Lower lobe of right lung (tissue), 2 donors: Measurements from ENCODE around the gene ALDH1A1. TPM values are rescaled to one million over a fixed set of nuclear protein-coding genes. Genes with fewer than 3 reads are reported as not detected.

Experiments
- ATAC-seq, 2 donors: fragments of 200-7000 bp; cut with Tn5 transposase; one replicate each; pipeline ENCODE4 v1.9.1; 2020 to 2022; ENCODE audit warnings: mild to moderate bottlenecking in 2 of 2, moderate library complexity in 2 of 2
- DNase-seq: peaks from one replicate; pipeline ENCODE4 v3.0.0-alpha.2; 2020
- H3K27ac ChIP-seq: fragments of 200-600 bp; one replicate; pipeline ENCODE4 v1.8.0; 2022
- H3K27me3 ChIP-seq: fragments of 200-600 bp; one replicate; pipeline ENCODE4 v1.8.0; 2022; ENCODE audit warnings: low read depth
- H3K36me3 ChIP-seq: fragments of 200-600 bp; one replicate; pipeline ENCODE4 v1.8.0; 2022; ENCODE audit warnings: mild to moderate bottlenecking
- H3K4me1 ChIP-seq: fragments of 200-600 bp; one replicate; pipeline ENCODE4 v1.8.0; 2022
- H3K4me3 ChIP-seq: fragments of 200-600 bp; one replicate; pipeline ENCODE4 v1.8.0; 2022; ENCODE audit warnings: mild to moderate bottlenecking
- H3K9me3 ChIP-seq: fragments of 200-600 bp; one replicate; pipeline ENCODE4 v1.8.0; 2022
- intact Hi-C: fragments of 100-400 bp; cut with DNase I; formaldehyde crosslinking; loops from one replicate; pipeline ENCODE4 v1.11.0; 2022
- total RNA-seq: library from RNA; stranded (reverse); fragmentation: NEBNext Ultra II Directional; extraction: Animal tissue kit (Norgen Biotek cat#: 25700); gene quantifications from one replicate; pipeline ENCODE4 v1.2.1, GENCODE V29; 2021
- TF ChIP-seq, protein P1 (sequence below): fragments of 200-600 bp; IDR thresholded peaks from one replicate; pipeline ENCODE4 v1.8.0; 2022; ENCODE audit warnings: antibody characterized with exemption, mild to moderate bottlenecking
- donor health status: DM: no; HTN: yes; CAD: no; lungs with severe emphysema.

The ALDH1A1 gene
- total RNA-seq, 1 donor from 2014 or later, result 238 TPM

DNA sequence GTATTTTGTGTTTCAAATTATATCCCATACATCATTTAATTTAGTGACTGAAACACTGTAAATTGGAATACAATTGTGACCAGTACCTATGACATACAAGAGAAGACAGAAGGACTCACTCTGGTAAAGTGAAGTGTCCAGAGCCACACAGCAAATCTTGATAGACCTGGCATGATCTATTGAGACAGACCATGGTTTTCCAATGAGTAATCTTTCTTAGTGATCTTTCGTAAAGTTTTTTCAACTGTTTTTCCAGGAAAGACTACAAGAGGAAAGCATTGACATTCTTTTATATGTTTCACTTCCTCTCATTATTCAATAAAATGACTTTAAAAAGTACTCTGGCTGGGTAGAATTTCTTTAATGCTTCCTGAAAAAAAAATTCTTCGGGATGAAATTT is 43.3 kb upstream of the ALDH1A1 start:
- DNase-seq, result no peak
- Histone ChIP-seq H3K27ac (no peak overlapping the region), H3K4me3 (no peak overlapping the region), H3K27me3 (no peaks in the 10 kb centered on the region), H3K36me3 (no peaks in the 10 kb centered on the region), H3K4me1 (no peaks in the 10 kb centered on the region), H3K9me3 (no peaks in the 10 kb centered on the region)
- TF ChIP-seq, protein P1, sequence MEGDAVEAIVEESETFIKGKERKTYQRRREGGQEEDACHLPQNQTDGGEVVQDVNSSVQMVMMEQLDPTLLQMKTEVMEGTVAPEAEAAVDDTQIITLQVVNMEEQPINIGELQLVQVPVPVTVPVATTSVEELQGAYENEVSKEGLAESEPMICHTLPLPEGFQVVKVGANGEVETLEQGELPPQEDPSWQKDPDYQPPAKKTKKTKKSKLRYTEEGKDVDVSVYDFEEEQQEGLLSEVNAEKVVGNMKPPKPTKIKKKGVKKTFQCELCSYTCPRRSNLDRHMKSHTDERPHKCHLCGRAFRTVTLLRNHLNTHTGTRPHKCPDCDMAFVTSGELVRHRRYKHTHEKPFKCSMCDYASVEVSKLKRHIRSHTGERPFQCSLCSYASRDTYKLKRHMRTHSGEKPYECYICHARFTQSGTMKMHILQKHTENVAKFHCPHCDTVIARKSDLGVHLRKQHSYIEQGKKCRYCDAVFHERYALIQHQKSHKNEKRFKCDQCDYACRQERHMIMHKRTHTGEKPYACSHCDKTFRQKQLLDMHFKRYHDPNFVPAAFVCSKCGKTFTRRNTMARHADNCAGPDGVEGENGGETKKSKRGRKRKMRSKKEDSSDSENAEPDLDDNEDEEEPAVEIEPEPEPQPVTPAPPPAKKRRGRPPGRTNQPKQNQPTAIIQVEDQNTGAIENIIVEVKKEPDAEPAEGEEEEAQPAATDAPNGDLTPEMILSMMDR, result no peak
- peak in 1 of 2 donors; percentile 52 for ATAC-seq
- intact Hi-C loops, result no loop called here

DNA sequence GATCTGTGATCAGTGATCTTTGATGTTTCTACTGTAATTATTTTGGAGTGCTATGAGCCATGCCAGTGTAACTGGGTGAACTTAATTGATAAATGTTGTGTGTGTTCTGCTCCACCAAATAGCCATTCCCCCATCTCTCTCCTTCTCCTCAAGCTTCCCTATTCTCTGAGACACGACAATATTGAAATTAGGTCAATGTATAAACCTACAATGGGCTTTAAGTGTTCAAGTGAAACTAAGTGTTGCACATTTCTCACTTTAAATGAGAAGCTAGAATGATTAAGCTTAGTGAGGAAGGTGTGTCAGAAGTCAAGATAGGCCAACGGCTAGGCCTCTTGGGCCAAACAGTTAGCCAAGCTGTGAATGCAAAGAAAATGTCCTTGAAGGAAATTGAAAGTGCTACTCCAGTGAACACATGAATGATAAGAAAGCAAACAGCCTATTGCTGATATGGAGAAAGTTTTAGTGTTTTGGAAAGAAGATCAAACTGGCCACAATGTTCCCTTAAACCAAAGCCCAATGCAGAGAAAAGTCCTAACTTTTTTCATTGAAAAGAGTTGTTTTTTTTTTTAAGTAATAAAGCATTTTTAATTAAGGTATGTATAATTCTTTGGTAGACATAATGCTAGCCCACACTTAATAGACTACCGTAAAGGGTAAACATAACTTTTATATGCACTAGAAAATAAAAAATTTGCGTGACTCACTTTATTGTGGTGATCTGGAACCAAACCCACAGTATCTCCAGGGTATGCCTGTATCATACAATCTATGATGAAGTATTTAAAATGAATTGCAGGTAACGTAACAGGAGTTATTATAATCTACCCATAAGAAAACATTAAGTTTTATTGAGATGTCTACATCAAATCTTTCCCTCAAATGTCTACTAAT is 42.5 kb upstream of the ALDH1A1 start:
- DNase-seq (no peak), ATAC-seq (peak in 1 of 2 donors; percentile 18)
- Histone ChIP-seq H3K27ac (no peak overlapping the region), H3K4me1 (no peaks in the 10 kb centered on the region), H3K9me3 (no peaks in the 10 kb centered on the region), H3K4me3 (no peak overlapping the region), H3K36me3 (no peaks in the 10 kb centered on the region), H3K27me3 (no peaks in the 10 kb centered on the region)
- TF ChIP-seq, protein P1, result no peak
- intact Hi-C loops, result no loop called here

DNA sequence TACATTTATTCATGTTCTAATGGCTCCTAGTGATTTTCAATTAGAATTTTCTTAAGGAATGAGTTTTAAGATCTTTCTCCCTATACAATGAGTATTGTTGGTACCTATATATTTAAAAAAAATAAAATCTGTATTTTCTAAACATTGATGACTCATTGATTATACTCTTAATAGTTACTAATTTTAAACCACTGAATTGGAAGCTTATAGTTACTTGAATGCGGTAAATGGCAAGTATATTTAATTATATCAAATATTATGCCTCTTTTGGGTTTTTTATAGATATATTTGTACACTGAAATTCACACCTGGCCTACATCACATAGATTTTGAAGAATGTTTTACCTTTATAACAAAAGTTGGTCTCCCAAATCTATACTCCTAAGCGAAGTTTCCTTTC is 38.9 kb upstream of the ALDH1A1 start:
- Histone ChIP-seq H3K27ac (no peak overlapping the region), H3K36me3 (no peaks in the 10 kb centered on the region), H3K27me3 (no peaks in the 10 kb centered on the region), H3K9me3 (no peaks in the 10 kb centered on the region), H3K4me3 (no peak overlapping the region), H3K4me1 (no peaks in the 10 kb centered on the region)
- intact Hi-C loops, result no loop called here
- DNase-seq (no peak), ATAC-seq (no peak)
- TF ChIP-seq, protein P1, result no peak

DNA sequence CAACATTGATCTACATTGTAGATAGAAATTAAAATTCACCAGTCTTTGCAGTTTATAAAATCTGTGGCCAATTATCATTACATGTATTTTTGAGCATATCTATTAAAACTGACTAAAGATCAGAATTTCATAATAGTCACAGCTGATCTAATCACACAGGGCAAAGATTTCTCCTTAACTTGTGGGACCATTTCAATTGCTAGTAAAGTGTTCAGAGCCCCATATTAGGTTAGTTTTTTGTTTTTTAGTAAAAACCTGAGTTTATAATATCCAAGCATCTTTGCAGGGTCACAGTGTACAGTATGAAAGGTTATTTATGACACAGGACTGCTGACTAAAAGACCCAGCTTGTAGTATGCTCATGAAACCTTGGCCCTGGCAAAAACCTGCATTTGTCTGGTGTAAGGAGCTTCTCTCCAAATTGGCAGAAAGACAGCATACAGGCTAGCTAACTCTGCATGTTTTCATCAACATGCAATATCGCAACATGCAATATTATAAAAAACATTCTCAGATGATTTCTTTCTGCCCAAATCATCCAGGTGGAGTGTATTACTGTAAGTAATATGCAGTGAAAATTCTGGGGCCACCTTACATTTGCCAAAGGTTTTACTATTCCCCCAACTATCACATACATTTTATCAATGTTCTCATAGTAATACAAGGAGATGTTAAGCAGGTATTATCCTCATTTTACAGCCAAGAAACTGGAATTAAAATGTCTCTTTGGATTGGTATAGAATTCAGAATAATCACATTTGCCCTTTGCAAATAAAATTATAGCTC is 37.7 kb upstream of the ALDH1A1 start:
- TF ChIP-seq, protein P1, result no peak
- intact Hi-C loops, result no loop called here
- Histone ChIP-seq H3K4me1 (no peaks in the 10 kb centered on the region), H3K27ac (no peak overlapping the region), H3K27me3 (no peaks in the 10 kb centered on the region), H3K4me3 (no peak overlapping the region), H3K36me3 (no peaks in the 10 kb centered on the region), H3K9me3 (no peaks in the 10 kb centered on the region)
- ATAC-seq (no peak), DNase-seq (no peak)

DNA sequence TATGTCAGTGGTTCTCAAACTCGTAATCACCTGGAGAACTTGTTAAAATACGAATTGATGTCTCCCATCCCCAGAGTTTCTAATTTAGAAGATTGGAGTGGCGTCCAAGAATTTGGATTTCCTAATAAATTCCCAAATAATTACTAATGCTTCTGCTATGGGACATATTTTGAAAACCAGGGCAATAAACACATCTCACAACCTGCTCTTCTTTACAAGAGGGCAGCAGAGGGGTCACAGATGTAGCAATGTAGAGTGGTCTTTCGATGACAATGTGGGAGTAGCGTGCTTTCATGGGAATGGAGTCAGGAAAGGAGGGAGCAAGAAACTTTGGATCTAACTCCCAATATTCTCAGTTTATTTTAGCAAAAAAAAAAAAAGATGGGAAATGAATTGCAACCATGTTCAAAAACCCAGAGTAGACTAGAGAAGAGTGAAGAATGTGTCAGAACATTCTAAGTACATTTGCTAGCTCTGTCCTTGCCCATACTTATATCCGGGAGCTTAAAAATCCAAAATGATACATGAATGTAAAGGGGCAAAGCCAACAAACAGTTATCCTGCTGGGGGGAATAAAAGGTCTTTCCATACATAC is 33.8 kb upstream of the ALDH1A1 start:
- no peaks in the 10 kb centered on the region for H3K36me3 ChIP-seq

More for the DNA sequence above, 33.8 kb upstream of the ALDH1A1 start:
- no peaks in the 10 kb centered on the region for H3K9me3 ChIP-seq
- H3K4me3 ChIP-seq, result no peak overlapping the region
- H3K27ac ChIP-seq, result no peak overlapping the region
- intact Hi-C loops, result no loop called here
- no peaks in the 10 kb centered on the region for H3K4me1 ChIP-seq
- DNase-seq (no peak), ATAC-seq (no peak)
- TF ChIP-seq, protein P1, result no peak
- H3K27me3 ChIP-seq, result no peaks in the 10 kb centered on the region
